ENCODE results near the gene LMAN2L.

The LMAN2L gene, protein sequence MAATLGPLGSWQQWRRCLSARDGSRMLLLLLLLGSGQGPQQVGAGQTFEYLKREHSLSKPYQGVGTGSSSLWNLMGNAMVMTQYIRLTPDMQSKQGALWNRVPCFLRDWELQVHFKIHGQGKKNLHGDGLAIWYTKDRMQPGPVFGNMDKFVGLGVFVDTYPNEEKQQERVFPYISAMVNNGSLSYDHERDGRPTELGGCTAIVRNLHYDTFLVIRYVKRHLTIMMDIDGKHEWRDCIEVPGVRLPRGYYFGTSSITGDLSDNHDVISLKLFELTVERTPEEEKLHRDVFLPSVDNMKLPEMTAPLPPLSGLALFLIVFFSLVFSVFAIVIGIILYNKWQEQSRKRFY

GRCh38 chr2:96739633-96740428, at the start of gene LMAN2L:
TSS of gene LMAN2L (minus strand) at chr2:96740064. CDS start at chr2:96740040, 24 bp downstream.
- DNase-seq (ENCODE audit: low spot score): peak; percentile 98

DNA sequence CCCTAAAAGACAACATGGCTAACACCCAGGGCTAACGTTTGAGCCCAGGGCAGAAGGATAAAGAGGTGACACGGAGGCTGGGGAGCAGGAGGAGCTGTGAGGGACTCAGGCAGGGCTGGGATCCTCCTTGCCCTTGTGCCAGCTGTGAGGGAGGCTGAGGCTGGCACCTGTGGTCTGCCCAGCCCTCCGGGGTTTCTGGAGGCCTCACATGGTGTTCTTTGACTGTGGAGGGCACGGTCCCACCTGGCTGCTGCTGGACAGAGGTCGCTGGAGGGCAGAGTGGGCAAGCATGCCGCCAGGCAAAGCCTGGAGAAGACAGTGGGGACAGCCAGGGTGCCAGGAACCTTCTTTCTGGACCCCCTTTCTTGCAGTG, 49.4 kb upstream of the LMAN2L start:
- DNase-seq (ENCODE audit: low spot score): no peak

- DNase-seq (ENCODE audit: low spot score): no peak
Observed at GRCh38 chr2:96788442-96789244, 48.8 kb upstream of the LMAN2L start.

- no peak for DNase-seq (ENCODE audit: low spot score)
Observed at GRCh38 chr2:96787411-96787810, 47.5 kb upstream of the LMAN2L start.

DNA sequence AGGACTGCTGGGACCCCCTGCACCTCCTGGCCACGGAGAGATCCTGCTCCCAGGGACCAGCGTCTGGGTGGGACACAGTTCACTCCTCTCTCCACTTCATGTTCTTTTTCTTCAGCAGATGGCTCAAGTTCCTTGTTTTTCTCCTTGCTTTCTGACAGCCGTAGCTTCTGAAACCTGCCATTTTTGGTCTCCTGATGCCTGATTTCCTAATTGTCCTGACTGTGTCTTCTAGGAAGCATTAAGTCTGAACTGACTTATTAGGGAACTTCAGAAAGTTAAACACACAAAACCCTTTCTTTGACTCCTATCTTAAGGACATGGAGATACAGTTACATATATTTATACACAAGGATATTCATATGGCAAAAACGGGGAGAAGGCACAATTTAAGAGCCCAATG, 43.5 kb upstream of the LMAN2L start:
- no peak for DNase-seq (ENCODE audit: low spot score)

GRCh38 chr2:96775160-96775559, 35.3 kb upstream of the LMAN2L start:
- DNase-seq (ENCODE audit: low spot score): no peak

- DNase-seq (ENCODE audit: low spot score): no peak
Observed at GRCh38 chr2:96773922-96774321, 34.1 kb upstream of the LMAN2L start.

DNA sequence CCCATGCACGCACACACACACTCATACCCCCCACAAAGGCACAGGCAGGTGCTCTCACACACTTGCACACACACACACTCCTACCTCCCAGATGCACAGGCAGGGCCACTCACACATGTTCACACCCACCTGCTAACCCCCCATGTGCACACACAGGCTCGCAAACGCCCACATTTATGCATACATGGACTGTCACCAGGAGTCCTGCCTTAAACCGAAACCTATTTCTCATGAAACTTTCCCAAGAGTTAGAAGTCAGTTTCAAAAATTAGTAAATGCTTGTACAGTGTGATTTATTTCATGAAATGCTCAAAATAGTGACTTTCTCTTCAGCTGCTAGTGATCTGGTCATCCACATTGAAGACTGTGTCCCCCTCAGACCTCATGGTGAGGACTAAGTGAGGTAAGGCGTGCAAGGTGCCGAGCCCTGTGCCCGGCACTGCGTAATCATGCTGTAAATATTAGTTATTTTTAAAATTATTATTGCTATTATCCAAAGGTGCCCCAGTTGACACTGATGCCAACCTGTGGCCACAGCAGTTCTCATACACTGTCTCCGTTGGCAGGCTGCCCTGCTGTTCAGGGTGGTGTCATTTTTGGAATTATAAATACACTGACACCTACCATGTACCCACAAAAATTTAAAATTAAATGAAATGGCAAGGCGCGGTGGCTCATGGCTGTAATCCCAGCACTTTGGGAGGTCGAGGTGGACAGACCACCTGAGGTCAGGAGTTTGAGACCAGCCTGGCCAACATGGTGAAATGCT, 33.2 kb upstream of the LMAN2L start:
- no peak for DNase-seq (ENCODE audit: low spot score)

DNA sequence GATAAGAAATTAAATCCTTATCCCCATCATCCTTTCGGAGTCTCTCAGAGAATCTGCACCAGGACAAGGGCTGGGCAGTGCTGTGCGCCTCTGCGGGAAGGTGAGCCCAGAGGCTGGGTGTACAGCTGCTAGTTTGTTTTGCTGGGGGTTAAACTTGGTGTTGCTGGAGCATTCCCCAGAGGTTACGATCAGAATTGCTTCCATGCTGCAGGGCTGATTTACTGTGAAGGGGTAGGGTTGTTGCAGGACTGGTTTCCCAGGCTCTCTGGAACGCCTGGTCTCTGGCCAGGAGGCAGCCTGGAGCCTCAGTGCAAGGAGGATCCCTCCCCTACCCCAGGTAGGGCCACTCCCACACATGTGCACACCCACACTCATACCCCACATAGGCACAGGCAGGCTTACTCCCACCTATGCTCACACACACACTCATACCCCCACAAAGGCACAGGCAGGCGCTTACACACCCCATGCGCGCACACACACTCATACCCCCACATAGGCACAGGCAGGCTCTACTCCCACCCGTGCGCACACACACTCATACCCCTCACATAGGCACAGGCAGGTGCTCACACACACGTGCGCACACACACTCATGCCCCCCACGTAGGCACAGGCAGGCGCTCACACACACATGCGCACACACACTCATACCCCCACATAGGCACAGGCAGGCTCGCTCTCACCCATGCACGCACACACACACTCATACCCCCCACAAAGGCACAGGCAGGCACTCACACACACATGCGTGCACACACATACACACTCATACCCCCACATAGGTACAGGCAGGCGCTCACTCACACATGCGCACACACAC, 32.1 kb upstream of the LMAN2L start:
- no peak for DNase-seq (ENCODE audit: low spot score)

DNA sequence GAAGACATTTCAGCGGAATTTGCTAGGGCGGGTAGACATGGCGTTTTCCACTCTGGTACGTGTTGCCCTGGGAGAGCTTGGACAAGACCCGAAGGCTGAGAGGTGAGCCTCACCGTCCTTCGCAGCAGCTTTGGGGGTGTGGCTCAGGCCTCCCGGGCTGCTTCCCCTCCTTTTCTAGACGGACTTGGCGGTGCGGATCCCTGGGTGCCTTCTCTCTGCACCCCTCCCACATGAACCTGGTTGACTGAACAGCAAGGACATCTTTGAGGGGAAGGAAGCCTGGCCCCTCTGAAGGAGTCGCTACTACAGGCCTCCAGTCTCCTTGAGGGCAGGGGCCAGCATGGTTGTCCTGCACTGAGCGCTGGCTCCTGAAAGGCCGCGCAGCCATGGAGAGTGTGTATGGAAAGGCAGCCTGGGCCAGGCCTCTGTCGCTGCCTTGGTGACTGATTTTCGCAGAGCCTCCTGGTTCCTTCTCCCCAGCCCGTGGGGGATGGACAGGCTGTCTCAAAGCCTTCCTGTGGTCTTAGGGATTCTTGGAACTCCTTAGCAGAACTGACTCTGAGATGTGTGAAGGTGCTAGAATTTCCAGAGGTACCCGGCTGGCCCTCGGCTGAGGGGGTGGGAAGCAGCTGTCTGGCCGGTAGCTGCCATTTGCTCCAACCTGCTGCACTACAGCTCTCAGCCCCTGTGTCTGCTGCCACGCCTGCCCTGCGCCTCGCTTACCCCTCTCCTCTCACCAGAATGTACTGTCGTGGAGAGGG, 30.8 kb upstream of the LMAN2L start:
- no peak for DNase-seq (ENCODE audit: low spot score)

GRCh38 chr2:96769814-96770213, 29.9 kb upstream of the LMAN2L start:
- DNase-seq (ENCODE audit: low spot score): no peak

GRCh38 chr2:96768083-96768561, 28.3 kb upstream of the LMAN2L start:
- no peak for DNase-seq (ENCODE audit: low spot score)

DNA sequence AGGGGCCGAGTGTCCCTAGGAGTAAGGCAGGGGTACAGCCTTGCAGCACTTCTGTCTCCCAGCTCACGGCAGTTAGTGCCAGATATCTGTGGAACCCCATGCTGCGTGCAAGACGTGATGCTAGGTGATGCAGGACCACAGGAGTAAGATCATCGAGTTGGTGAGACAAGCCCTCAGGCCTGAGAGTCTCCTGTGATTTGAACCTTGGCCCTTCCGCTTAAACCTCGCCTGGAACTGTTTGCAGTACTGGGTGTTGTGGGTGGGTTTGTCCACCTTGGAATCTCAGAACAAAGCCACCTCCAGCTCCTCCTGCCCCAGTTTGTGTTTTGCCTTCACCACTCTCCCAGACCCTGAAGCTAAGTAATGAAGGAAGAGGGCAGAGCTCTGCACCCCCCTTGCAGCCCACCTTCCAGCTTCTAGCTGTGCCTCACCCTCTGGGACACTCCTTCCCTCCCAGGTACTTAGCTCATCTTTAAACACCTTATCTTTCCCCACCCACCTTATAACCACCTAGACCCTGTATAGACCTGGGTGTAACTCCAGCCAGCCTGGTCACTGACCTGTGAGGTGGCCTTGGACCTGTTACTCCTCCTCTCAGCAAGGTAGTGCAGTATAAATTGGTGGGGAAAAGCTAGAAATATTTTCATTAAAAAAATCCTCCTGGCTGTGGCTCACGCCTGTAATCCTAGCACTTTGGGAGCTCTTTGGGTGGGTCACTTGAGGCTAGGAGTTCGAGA, 27.4 kb upstream of the LMAN2L start:
- no peak for DNase-seq (ENCODE audit: low spot score)

DNA sequence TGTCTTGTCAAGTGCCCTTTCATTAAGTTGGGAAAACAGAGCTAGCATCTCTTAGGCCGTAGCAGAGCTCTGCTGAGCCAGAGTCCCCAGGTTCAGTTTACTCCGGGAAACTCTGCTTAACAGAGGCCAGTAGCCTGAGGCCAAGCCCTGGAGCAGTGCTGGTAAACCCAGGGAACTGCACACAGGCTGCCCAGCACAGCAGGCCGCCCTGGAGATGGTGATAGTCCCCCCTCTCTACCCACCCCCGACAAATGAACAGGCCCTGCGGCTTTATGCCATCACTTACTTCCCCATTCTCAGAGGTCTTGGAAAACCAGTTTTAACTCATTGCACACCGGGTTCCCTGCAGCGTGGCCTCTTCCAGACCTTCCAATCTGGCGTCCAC, 24.4 kb upstream of the LMAN2L start:
- DNase-seq (ENCODE audit: low spot score): no peak

DNA sequence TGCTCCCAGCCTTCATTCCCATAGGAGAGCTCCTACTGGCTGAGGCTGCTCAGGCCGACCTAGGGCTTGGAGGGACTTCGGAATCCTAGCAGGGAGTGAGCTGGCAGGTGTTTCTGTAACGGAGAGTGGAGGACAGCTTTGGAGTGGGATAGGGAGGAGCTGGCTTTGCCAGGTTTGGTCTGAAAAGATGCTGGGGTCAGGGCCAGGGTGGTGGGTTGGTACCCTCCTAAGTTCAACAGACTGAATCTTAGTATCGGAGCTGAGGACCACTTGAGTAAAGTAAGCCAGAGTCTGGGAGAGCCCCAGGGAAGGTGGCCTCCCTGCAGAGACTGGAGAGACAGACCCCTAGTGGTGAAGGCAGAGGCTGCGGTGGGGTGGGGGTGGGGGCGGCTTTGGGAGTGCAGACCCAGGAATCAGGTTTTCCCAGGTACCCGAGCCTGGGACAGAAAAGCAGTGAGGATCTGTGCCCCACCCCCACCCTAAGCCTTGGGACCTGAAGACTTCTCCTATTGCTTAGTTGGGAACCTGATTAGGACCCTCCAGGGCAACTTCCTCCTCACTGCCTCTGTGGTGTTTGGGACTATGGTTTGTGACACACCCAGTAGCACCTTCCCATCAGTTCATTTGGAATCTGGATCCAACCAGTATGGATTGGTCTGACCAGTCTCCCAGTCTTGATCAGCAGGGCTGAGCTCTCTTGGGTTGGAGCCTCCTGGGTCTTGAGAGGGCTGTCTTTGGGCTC, 23.8 kb upstream of the LMAN2L start:
- DNase-seq (ENCODE audit: low spot score): no peak

DNA sequence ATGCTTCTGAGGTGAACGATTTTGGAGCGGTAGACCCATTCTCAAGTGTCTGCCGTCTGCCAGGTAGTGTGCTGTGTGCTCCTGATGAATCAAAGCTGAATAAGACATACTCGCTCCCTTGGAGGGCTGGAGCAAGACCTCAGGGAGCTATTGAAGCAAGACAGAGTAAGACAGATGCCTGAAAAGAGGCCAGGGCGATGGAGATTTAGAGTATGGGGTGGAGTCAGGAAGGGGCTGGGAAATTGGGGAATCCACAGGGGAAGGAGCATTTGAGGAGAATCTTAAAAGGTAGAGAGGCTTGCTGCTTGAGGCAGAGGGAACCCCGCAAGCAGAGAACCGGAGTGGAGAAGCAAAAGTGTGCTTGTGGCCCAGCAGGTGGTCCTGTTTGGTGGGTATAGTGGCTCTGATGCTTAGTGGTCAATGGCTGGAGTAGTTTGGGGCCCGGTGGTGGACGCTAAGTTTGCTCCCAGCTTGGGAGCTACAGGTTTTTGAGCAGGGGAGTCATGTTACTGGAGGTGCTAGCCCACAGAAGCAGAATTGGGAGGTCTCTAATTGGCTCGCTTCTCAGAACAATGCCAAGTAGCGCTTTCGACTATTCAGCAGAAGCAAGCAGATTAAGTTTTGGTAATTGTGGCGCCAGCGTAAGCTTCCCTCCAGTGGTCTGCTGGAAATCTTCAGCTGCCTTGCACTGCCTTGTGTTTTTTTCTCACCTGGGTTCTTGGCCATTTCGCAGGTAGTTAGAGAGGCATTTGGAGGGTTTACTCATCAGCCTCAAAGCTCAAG, 22.9 kb upstream of the LMAN2L start:
- DNase-seq (ENCODE audit: low spot score): no peak

GRCh38 chr2:96760986-96761832, 21.3 kb upstream of the LMAN2L start:
- DNase-seq (ENCODE audit: low spot score): no peak
